OCI-LY7 (cell line): Measurements from ENCODE around the gene AFF3. TPM values are rescaled to one million over a fixed set of nuclear protein-coding genes. Genes with fewer than 3 reads are reported as not detected.

Source experiments
- BruUV-seq: library from RNA; stranded (reverse); fragments of 400-500 nt; replicated peaks from 2 replicates; lab custom pipeline; 2021; lab: Mats Ljungman, UMichigan
- CTCF ChIA-PET: fragments of 300-600 bp; sonication (Branson Sonifier 250); formaldehyde crosslinking; loops from one replicate; lab custom pipeline; 2022; ENCODE audit warnings: antibody characterized with exemption; ENCODE audit not compliant: unreplicated experiment; lab: Charles Lee
- POLR2A ChIA-PET: fragments of 300-600 bp; sonication (Branson Sonifier 250); formaldehyde crosslinking; loops from one replicate; lab custom pipeline; 2022; ENCODE audit warnings: antibody characterized with exemption; lab: Charles Lee
- DNase-seq: peaks from one replicate; pipeline ENCODE4 v3.0.0-alpha.2; 2015; ENCODE audit warnings: low spot score
- H2AFZ ChIP-seq: fragments of 200-600 bp; sonication (generic), shearing (Covaris generic); 2 replicates; pipeline ENCODE4 v1.6.1; 2014; ENCODE audit warnings: mild to moderate bottlenecking, antibody characterized with exemption, low read length, moderate library complexity
- H3K27ac ChIP-seq: fragments of 200-600 bp; sonication (generic); 2 replicates; pipeline ENCODE4 v1.5.1; 2014; ENCODE audit warnings: mixed run types, low read depth, mild to moderate bottlenecking, moderate library complexity, low read length, inconsistent platforms; ENCODE audit not compliant: poor library complexity, severe bottlenecking
- H3K36me3 ChIP-seq: fragments of 200-600 bp; sonication (generic); 2 replicates; pipeline ENCODE4 v1.6.1; 2014; ENCODE audit warnings: mild to moderate bottlenecking, antibody characterized with exemption, low read length, moderate library complexity, mixed read lengths; ENCODE audit not compliant: insufficient read depth
- H3K4me1 ChIP-seq: fragments of 200-600 bp; sonication (generic); 2 replicates; pipeline ENCODE4 v1.5.1; 2014; ENCODE audit warnings: mild to moderate bottlenecking, low read length; ENCODE audit not compliant: insufficient read depth, poor library complexity, severe bottlenecking
- H3K4me2 ChIP-seq: fragments of 200-600 bp; sonication (generic); 2 replicates; pipeline ENCODE4 v1.6.1; 2014; ENCODE audit warnings: mild to moderate bottlenecking, low read length
- H3K4me3 ChIP-seq: fragments of 200-600 bp; sonication (generic); 2 replicates; pipeline ENCODE4 v1.5.1; 2014; ENCODE audit warnings: mild to moderate bottlenecking, low read depth, low read length; ENCODE audit not compliant: poor library complexity, severe bottlenecking
- H3K79me2 ChIP-seq: fragments of 200-600 bp; sonication (generic); 2 replicates; pipeline ENCODE4 v1.6.1; 2016; ENCODE audit warnings: low read depth, mild to moderate bottlenecking, low read length, moderate library complexity, mixed read lengths; ENCODE audit not compliant: insufficient read depth
- H3K9me2 ChIP-seq: fragments of 200-600 bp; sonication (generic); 2 replicates; pipeline ENCODE4 v1.6.1; 2016; ENCODE audit warnings: mild to moderate bottlenecking, low read length, mixed read lengths; ENCODE audit not compliant: insufficient read depth
- H3K9me3 ChIP-seq: fragments of 200-600 bp; sonication (generic); 2 replicates; pipeline ENCODE4 v1.6.1; 2014; ENCODE audit warnings: mild to moderate bottlenecking, mixed run types, low read length, mixed read lengths
- H4K20me1 ChIP-seq: fragments of 200-600 bp; sonication (generic); 2 replicates; pipeline ENCODE4 v1.6.1; 2014; ENCODE audit warnings: mild to moderate bottlenecking, antibody characterized with exemption, low read length, moderate library complexity, mixed read lengths; ENCODE audit not compliant: insufficient read depth
- EZH2phosphoT487 ChIP-seq: fragments of 200-600 bp; sonication (generic); IDR thresholded peaks from 2 replicates; pipeline ENCODE4 v1.6.1; 2018; ENCODE audit warnings: low read depth, borderline replicate concordance, mild to moderate bottlenecking, mixed run types, antibody characterized with exemption, low read length, moderate library complexity, mixed read lengths
- intact Hi-C: fragments of 100-400 bp; cut with micrococcal nuclease; formaldehyde crosslinking; loops from one replicate; pipeline ENCODE4 v1.10.0; 2022; ENCODE audit not compliant: unreplicated experiment
- total RNA-seq, 2 experiments: library from RNA; depleted of rRNA in 1 of 2; stranded (reverse); fragments of >200 nt in 1 of 2; shearing (Covaris generic) in 1 of 2; gene quantifications; 2 replicates each; pipeline ENCODE4 v1.2.3, GENCODE V29; 2014 to 2022
- TF ChIP-seq, protein P1 (sequence below): fragments of 200-600 bp; sonication (generic); conservative IDR thresholded peaks from 2 replicates; pipeline ENCODE4 v1.5.1; 2014; ENCODE audit warnings: mild to moderate bottlenecking, antibody characterized with exemption, low read length, moderate library complexity, mixed read lengths

Gene AFF3
- total RNA-seq, 2 experiments from 2014 or later, result 131 to 133 TPM

DNA sequence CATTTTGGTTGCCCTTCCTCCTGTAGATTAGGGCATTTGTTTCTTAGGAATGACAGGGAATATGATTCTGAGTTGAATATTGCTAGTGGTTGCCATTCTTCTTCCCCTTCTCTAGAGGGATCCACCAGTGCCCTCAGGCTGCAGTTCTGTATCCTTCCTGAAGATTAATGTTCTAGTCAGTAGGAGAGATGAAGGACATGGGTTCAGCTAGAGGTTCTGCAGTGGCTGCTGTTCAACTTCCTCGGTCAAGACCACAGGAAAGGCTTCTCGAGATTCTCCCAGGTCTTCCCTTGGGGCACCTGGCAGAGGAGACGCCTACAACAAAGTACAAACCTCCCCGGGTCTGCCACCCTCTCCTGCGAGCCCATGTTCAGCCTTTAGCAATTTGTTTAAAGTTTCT lies 325.5 kb downstream of the AFF3 start:
- Histone ChIP-seq H3K9me3 (no peaks in the 10 kb centered on the region), H2AFZ (no peak overlapping the region), H4K20me1 (no peaks in the 10 kb centered on the region), H3K9me2 (no peaks in the 10 kb centered on the region), H3K4me1 (no peaks in the 10 kb centered on the region), H3K4me3 (no peak overlapping the region), H3K4me2 (no peak overlapping the region), H3K79me2 (no peaks in the 10 kb centered on the region), H3K36me3 (peaks cover 26% of the 10 kb centered on the region), H3K27ac (no peak overlapping the region)
- DNase-seq, result no peak
- intact Hi-C loops, result loop anchor here (5.0 kb wide), 2 partner anchors 260 to 425 kb away; no protein-coding TSS in a partner anchor
- CTCF ChIA-PET, result no interaction called here
- POLR2A ChIA-PET, result no interaction called here
- no peak for TF ChIP-seq EZH2phosphoT487
- TF ChIP-seq, protein P1, sequence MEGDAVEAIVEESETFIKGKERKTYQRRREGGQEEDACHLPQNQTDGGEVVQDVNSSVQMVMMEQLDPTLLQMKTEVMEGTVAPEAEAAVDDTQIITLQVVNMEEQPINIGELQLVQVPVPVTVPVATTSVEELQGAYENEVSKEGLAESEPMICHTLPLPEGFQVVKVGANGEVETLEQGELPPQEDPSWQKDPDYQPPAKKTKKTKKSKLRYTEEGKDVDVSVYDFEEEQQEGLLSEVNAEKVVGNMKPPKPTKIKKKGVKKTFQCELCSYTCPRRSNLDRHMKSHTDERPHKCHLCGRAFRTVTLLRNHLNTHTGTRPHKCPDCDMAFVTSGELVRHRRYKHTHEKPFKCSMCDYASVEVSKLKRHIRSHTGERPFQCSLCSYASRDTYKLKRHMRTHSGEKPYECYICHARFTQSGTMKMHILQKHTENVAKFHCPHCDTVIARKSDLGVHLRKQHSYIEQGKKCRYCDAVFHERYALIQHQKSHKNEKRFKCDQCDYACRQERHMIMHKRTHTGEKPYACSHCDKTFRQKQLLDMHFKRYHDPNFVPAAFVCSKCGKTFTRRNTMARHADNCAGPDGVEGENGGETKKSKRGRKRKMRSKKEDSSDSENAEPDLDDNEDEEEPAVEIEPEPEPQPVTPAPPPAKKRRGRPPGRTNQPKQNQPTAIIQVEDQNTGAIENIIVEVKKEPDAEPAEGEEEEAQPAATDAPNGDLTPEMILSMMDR, result no peak
- no TSS peak for BruUV-seq

DNA sequence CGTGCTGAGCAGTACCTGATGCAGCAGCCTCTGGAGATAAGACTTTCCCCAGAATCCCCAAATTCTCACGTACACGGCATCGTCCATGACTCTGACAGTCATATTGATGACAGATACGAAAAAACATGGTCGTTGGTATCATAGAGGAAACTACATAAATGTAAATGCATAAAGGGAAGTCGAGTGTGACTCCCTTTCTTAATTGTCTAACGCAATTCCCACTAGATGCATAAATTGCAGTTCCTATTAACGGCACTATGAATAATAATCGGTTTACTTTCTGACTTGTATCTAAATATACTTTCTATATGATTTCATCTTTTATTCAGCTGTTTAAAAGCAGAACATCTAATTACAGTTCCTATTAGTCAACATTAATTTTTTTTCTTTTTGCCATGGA lies 330.0 kb downstream of the AFF3 start:
- no peak overlapping the region for H2AFZ ChIP-seq
- H3K4me3 ChIP-seq, result no peak overlapping the region
- no TSS peak for BruUV-seq
- TF ChIP-seq EZH2phosphoT487, result no peak
- TF ChIP-seq, protein P1, result no peak
- CTCF ChIA-PET, result no interaction called here
- no peaks in the 10 kb centered on the region for H3K79me2 ChIP-seq
- H3K4me2 ChIP-seq, result no peak overlapping the region
- intact Hi-C loops, result no loop called here
- peaks cover 31% of the 10 kb centered on the region for H3K36me3 ChIP-seq
- H3K27ac ChIP-seq, result no peak overlapping the region
- no peaks in the 10 kb centered on the region for H3K4me1 ChIP-seq
- H4K20me1 ChIP-seq, result no peaks in the 10 kb centered on the region
- no peaks in the 10 kb centered on the region for H3K9me3 ChIP-seq
- POLR2A ChIA-PET, result no interaction called here
- no peak for DNase-seq
- H3K9me2 ChIP-seq, result no peaks in the 10 kb centered on the region

DNA sequence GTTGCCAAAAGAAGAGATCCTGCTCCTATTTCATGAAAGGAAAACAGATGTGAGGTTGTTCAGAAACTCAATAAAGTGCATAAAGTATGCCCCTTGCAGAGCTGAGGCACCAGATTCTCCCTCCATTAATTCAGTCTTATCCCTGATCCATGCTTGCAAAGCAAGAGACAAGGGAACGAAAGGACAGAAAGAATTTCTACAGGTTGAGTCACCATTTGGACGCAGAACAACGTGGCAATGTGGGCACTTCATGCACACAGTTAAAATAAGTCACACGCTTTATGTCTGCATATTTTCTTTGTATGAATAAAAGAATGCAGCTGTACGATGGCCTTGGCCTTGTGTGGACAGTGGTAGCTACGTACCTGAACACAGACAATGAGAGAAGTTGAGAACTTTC lies 330.8 kb downstream of the AFF3 start:
- H3K27ac ChIP-seq, result no peak overlapping the region
- no peaks in the 10 kb centered on the region for H4K20me1 ChIP-seq
- no peaks in the 10 kb centered on the region for H3K9me3 ChIP-seq
- no peak overlapping the region for H3K4me2 ChIP-seq
- no peaks in the 10 kb centered on the region for H3K4me1 ChIP-seq
- H3K4me3 ChIP-seq, result no peak overlapping the region
- DNase-seq, result no peak
- intact Hi-C loops, result no loop called here
- H3K36me3 ChIP-seq, result peaks cover 31% of the 10 kb centered on the region
- CTCF ChIA-PET, result no interaction called here
- BruUV-seq, result no TSS peak
- POLR2A ChIA-PET, result no interaction called here
- H2AFZ ChIP-seq, result no peak overlapping the region
- no peaks in the 10 kb centered on the region for H3K79me2 ChIP-seq
- TF ChIP-seq EZH2phosphoT487, result no peak
- TF ChIP-seq, protein P1, result no peak
- H3K9me2 ChIP-seq, result no peaks in the 10 kb centered on the region
